SH-SY5Y (cell line): Measurements from ENCODE around the gene BMI1.

Source experiments
- GATA2 ChIP-seq: IDR thresholded peaks from 2 replicates; pipeline ENCODE4 v1.6.1; 2011; ENCODE audit warnings: mild to moderate bottlenecking, low read depth, low read length
- GATA3 ChIP-seq: IDR thresholded peaks from 2 replicates; pipeline ENCODE4 v1.6.1; 2011; ENCODE audit warnings: low read depth, mild to moderate bottlenecking, low read length, moderate library complexity

- no peak for TF ChIP-seq GATA2
- no peak for TF ChIP-seq GATA3
Measured at GRCh38 chr10:22318772-22319171, 2.1 kb upstream of the BMI1 start.
